ENCODE measurements around the gene ABTB2. TPM values are rescaled to one million over a fixed set of nuclear protein-coding genes. Genes with fewer than 3 reads are reported as not detected.
A peak's percentile ranks its signal among the peaks of the same experiment; 100 is the strongest.

ABTB2 gene
- total and polyA plus RNA-seq, 2 donors (not counting 1 experiment from before 2014, with no cell fraction given) = 1.0 to 5.8 TPM

DNA sequence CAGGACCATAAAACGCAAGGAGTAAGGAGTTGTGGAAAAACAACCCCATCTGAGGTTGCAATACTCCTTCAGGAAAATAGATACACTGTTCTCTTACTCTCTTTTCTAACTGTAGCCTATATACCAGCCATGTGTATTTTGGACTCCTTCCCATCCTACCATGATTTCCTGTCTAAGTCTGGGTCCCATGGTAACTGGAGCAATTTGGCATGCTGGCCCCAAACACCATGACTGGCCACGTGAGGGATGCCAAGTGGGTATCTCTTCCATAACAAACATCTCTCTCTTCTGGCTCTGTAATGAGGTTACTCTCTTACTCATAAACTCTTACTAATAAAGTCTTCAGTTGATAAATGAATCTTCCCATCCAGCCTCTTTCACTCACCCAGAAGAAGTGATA lies 26.5 kb downstream of the ABTB2 start:
- Histone ChIP-seq H3K9me3 (ENCODE audit: control insufficient read depth, insufficient read depth, low read depth, low read length) (no peaks in the 10 kb centered on the region), H4K20me1 (ENCODE audit: control insufficient read depth, extremely low read depth, insufficient read depth, low read length) (no peaks in the 10 kb centered on the region), H3K27ac (ENCODE audit: insufficient read depth, low read length) (no peak overlapping the region), H3K4me3 (replicated peaks in 1 of 4; ENCODE audit: control extremely low read depth in 1 of 4, insufficient read depth in 1 of 4, low read depth in 3 of 4, low read length in 4 of 4) (no peak overlapping the region), H3K27me3 (ENCODE audit: control insufficient read depth, insufficient read depth, low read length) (no peaks in the 10 kb centered on the region), H3K36me3 (ENCODE audit: control insufficient read depth, insufficient read depth, low read length) (no peaks in the 10 kb centered on the region), H2AFZ (ENCODE audit: low read length) (no peak overlapping the region), H3K4me1 (ENCODE audit: control insufficient read depth, extremely low read depth, insufficient read depth, low read length) (no peaks in the 10 kb centered on the region), H3K9ac (ENCODE audit: insufficient read depth, low read length) (no peak overlapping the region), H3K4me2 (ENCODE audit: extremely low read depth, insufficient read depth, low read length) (no peak overlapping the region), H3K79me2 (ENCODE audit: control insufficient read depth, insufficient read depth, low read length) (no peaks in the 10 kb centered on the region)
- peak; percentile 68 to 83 for DNase-seq (ENCODE audit: low read depth in 2 of 2)
- no peak for TF ChIP-seq EZH2 (IDR thresholded peaks at IDR 0.05; ENCODE audit: low read length, missing control alignments)
- TF ChIP-seq, protein P1, sequence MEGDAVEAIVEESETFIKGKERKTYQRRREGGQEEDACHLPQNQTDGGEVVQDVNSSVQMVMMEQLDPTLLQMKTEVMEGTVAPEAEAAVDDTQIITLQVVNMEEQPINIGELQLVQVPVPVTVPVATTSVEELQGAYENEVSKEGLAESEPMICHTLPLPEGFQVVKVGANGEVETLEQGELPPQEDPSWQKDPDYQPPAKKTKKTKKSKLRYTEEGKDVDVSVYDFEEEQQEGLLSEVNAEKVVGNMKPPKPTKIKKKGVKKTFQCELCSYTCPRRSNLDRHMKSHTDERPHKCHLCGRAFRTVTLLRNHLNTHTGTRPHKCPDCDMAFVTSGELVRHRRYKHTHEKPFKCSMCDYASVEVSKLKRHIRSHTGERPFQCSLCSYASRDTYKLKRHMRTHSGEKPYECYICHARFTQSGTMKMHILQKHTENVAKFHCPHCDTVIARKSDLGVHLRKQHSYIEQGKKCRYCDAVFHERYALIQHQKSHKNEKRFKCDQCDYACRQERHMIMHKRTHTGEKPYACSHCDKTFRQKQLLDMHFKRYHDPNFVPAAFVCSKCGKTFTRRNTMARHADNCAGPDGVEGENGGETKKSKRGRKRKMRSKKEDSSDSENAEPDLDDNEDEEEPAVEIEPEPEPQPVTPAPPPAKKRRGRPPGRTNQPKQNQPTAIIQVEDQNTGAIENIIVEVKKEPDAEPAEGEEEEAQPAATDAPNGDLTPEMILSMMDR (conservative IDR thresholded peaks at IDR 0.05 in 1 of 2, IDR thresholded peaks at IDR 0.05 in 1 of 2; ENCODE audit: low read depth in 1 of 2, low read length in 2 of 2) = no peak

DNA sequence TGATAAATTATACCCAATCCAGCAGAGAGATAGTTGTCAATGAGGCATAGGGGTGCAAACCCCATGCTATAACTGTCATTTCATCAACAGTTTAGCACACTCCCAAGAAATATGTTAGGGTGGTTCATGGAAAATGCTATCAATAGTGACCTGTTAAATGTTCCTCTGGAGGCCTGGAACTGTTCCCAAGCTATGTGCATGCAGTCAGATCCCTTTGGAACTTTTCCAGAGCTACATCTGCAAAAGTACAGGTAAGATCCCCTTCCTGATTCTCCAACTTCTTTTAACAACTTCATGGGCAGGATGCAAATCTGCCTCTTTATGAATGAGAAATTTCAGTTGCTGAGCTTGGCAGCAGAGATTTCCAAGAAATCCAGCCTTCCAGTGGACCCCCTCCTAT lies 27.2 kb downstream of the ABTB2 start:
- no peak overlapping the region for H3K4me2 ChIP-seq (ENCODE audit: extremely low read depth, insufficient read depth, low read length)
- H3K27ac ChIP-seq (ENCODE audit: insufficient read depth, low read length) = no peak overlapping the region
- no peaks in the 10 kb centered on the region for H4K20me1 ChIP-seq (ENCODE audit: control insufficient read depth, extremely low read depth, insufficient read depth, low read length)

DNA sequence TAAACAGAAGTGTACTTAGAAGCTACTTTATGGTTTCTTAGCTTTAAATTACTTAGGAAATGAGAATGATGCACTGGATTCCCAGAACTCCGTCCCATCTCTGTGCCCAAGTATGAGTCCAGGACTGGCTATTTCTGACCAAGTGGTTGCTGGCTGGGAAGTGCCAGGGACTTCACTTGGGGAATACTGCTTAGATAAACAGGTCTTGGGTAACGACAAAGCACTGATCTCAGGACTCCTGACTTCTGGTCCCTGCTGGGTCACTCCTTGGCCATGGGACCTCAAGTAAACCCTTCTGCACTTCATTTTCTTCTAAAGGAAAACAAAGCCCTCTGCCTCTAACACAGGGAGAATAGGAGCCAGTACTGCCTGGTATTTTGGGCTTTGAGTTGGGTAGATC lies 27.9 kb downstream of the ABTB2 start:
- no peaks in the 10 kb centered on the region for H3K36me3 ChIP-seq (ENCODE audit: control insufficient read depth, insufficient read depth, low read length)
- H3K9ac ChIP-seq (ENCODE audit: insufficient read depth, low read length) = no peak overlapping the region
- no peaks in the 10 kb centered on the region for H3K4me1 ChIP-seq (ENCODE audit: control insufficient read depth, extremely low read depth, insufficient read depth, low read length)
- H3K4me3 ChIP-seq (replicated peaks in 1 of 4; ENCODE audit: control extremely low read depth in 1 of 4, insufficient read depth in 1 of 4, low read depth in 3 of 4, low read length in 4 of 4) = no peak overlapping the region
- no peak overlapping the region for H3K27ac ChIP-seq (ENCODE audit: insufficient read depth, low read length)
- H3K79me2 ChIP-seq (ENCODE audit: control insufficient read depth, insufficient read depth, low read length) = no peaks in the 10 kb centered on the region
- H3K4me2 ChIP-seq (ENCODE audit: extremely low read depth, insufficient read depth, low read length) = no peak overlapping the region
- no peaks in the 10 kb centered on the region for H4K20me1 ChIP-seq (ENCODE audit: control insufficient read depth, extremely low read depth, insufficient read depth, low read length)
- DNase-seq (ENCODE audit: low read depth in 2 of 2) = no peak
- H2AFZ ChIP-seq (ENCODE audit: low read length) = no peak overlapping the region
- no peaks in the 10 kb centered on the region for H3K27me3 ChIP-seq (ENCODE audit: control insufficient read depth, insufficient read depth, low read length)
- TF ChIP-seq EZH2 (IDR thresholded peaks at IDR 0.05; ENCODE audit: low read length, missing control alignments) = no peak
- no peaks in the 10 kb centered on the region for H3K9me3 ChIP-seq (ENCODE audit: control insufficient read depth, insufficient read depth, low read depth, low read length)

More for the DNA sequence above, 27.2 kb downstream of the ABTB2 start:
- no peaks in the 10 kb centered on the region for H3K36me3 ChIP-seq (ENCODE audit: control insufficient read depth, insufficient read depth, low read length)
- TF ChIP-seq, protein P1 (conservative IDR thresholded peaks at IDR 0.05 in 1 of 2, IDR thresholded peaks at IDR 0.05 in 1 of 2; ENCODE audit: low read depth in 1 of 2, low read length in 2 of 2) = no peak
- no peak for TF ChIP-seq EZH2 (IDR thresholded peaks at IDR 0.05; ENCODE audit: low read length, missing control alignments)
- H3K79me2 ChIP-seq (ENCODE audit: control insufficient read depth, insufficient read depth, low read length) = no peaks in the 10 kb centered on the region
- no peaks in the 10 kb centered on the region for H3K9me3 ChIP-seq (ENCODE audit: control insufficient read depth, insufficient read depth, low read depth, low read length)
- DNase-seq (ENCODE audit: low read depth in 2 of 2) = no peak
- H3K9ac ChIP-seq (ENCODE audit: insufficient read depth, low read length) = no peak overlapping the region
- no peak overlapping the region for H3K4me3 ChIP-seq (replicated peaks in 1 of 4; ENCODE audit: control extremely low read depth in 1 of 4, insufficient read depth in 1 of 4, low read depth in 3 of 4, low read length in 4 of 4)
- H2AFZ ChIP-seq (ENCODE audit: low read length) = no peak overlapping the region
- H3K4me1 ChIP-seq (ENCODE audit: control insufficient read depth, extremely low read depth, insufficient read depth, low read length) = no peaks in the 10 kb centered on the region
- no peaks in the 10 kb centered on the region for H3K27me3 ChIP-seq (ENCODE audit: control insufficient read depth, insufficient read depth, low read length)
